ENCODE data around the gene RABGGTA.

- TF ChIP-seq EZH2phosphoT487 (IDR thresholded peaks at IDR 0.05; ENCODE audit: borderline replicate concordance, low read length): no peak
- TF ChIP-seq CTCF (IDR thresholded peaks at IDR 0.05; ENCODE audit: low read depth, low read length, poor library complexity, severe bottlenecking): no peak
Measured at GRCh38 chr14:24293525-24293924, 22.1 kb upstream of the RABGGTA start.
